GM19099 (cell line): Measurements from ENCODE around the gene STAB2.

Source experiments
- POLR2A ChIP-seq: IDR thresholded peaks from 3 replicates; pipeline ENCODE4 v1.6.1; 2011; ENCODE audit warnings: low read depth; ENCODE audit not compliant: insufficient read length; ENCODE audit errors: extremely low read depth

The STAB2 gene

GRCh38 chr12:103806803-103807202 is 219.7 kb downstream of the STAB2 start:
- TF ChIP-seq POLR2A: no peak

GRCh38 chr12:103807561-103808238 is 220.6 kb downstream of the STAB2 start:
- no peak for TF ChIP-seq POLR2A

GRCh38 chr12:103808239-103808880 is 221.3 kb downstream of the STAB2 start:
- TF ChIP-seq POLR2A: no peak

DNA sequence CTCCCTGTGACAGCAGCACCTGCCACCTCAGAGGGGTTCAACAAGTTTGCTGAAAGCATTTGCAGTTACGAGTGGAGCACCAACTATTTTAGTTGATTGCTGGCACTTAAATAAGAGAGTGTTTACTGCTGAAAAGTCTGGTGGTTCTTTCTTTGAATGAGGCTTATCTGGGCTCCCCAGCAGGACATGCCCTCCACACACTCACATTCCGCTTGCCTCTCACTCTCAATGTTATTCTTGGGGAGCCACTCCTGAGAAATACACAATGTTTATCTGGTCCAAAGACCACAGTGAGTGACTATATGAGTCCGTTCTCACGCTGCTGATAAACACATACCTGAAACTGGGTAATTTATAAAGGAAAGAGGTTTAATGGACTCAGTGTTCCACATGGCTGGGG is 222.1 kb downstream of the STAB2 start:
- TF ChIP-seq POLR2A: no peak

- TF ChIP-seq POLR2A: no peak
These were observed 223.0 kb downstream of the STAB2 start for GRCh38 chr12:103810111-103810510.

- no peak for TF ChIP-seq POLR2A
These were observed 224.7 kb downstream of the STAB2 start for GRCh38 chr12:103811791-103812190.

DNA sequence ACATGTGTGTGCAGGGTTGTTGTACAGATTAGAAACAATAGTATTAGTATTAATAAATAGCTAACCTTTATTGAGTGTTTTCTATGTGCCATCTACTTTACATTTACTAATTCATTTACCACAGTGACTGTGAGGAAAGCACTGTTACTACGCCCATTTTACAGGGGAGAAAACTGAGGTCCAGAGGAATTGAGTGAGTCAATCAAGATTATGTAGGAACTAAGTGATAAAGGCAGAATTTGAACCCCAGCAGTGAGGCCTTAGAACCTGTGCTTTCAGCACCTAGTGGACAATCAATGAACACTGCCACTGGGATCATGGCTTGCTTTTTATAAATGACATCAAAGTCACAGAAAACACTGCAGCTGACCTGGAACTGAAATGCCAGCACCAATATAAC is 225.7 kb downstream of the STAB2 start:
- no peak for TF ChIP-seq POLR2A

- TF ChIP-seq POLR2A: no peak
These were observed 226.4 kb downstream of the STAB2 start for GRCh38 chr12:103813426-103813825.

GRCh38 chr12:103813949-103814348 is 226.9 kb downstream of the STAB2 start:
- no peak for TF ChIP-seq POLR2A

DNA sequence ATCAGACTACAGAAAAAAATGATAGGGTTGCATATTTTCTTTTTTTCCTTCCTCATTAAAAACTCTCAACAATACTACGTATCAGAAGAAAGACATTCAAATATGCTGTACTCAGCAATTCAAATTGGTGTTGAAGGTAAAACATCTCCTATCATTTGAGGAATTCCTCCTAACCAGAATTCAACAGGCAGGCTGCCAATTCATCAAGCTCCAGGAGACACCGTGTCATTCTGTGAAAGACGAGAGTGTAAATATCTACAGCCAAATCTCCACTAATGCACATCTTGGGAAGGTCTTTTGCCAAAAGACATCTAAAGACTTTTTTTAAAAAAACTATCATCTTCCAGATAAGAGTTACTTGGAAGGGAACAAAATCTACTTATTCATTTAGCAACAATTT is 227.4 kb downstream of the STAB2 start:
- no peak for TF ChIP-seq POLR2A
